Neural cell (in vitro differentiated cells): ENCODE measurements around the gene ZC3H15. TPM values are rescaled to one million over a fixed set of nuclear protein-coding genes. Genes with fewer than 3 reads are reported as not detected.
A peak's percentile ranks its signal among the peaks of the same experiment; 100 is the strongest.

Source experiments
- H2AFZ ChIP-seq: fragments of 200-600, 300-800 bp; sonication (generic), shearing (Covaris generic); 2 replicates; pipeline ENCODE4 v1.6.0; 2014; ENCODE audit warnings: low read depth, mild to moderate bottlenecking, antibody characterized with exemption, low read length, moderate library complexity
- H3F3A ChIP-seq: fragments of 200-600 bp; shearing (Covaris generic); 2 replicates; pipeline ENCODE4 v1.6.1; 2016; ENCODE audit warnings: mild to moderate bottlenecking, moderate library complexity, mixed read lengths, antibody characterized with exemption, low read length; ENCODE audit not compliant: insufficient read depth, poor library complexity, severe bottlenecking
- H3K27ac ChIP-seq: fragments of 200-600, 300-800 bp; sonication (generic), shearing (Covaris generic); 2 replicates; pipeline ENCODE4 v1.5.1; 2014; ENCODE audit warnings: mild to moderate bottlenecking, low read length, moderate library complexity
- H3K27me3 ChIP-seq: fragments of 300-800, 200-600 bp; sonication (generic), shearing (Covaris generic); 2 replicates; pipeline ENCODE4 v1.6.0; 2014; ENCODE audit warnings: mild to moderate bottlenecking, low read depth, low read length, moderate library complexity; ENCODE audit not compliant: insufficient read depth
- H3K36me3 ChIP-seq: fragments of 300-800, 200-600 bp; sonication (generic), shearing (Covaris generic); 2 replicates; pipeline ENCODE4 v1.5.1; 2014; ENCODE audit warnings: mild to moderate bottlenecking, antibody characterized with exemption, low read length, moderate library complexity; ENCODE audit not compliant: insufficient read depth
- H3K4me2 ChIP-seq: fragments of 300-800, 200-600 bp; sonication (generic), shearing (Covaris generic); 2 replicates; pipeline ENCODE4 v1.6.0; 2014; ENCODE audit warnings: mild to moderate bottlenecking, low read length
- H3K4me3 ChIP-seq: fragments of 300-800, 200-600 bp; sonication (generic), shearing (Covaris generic); 2 replicates; pipeline ENCODE4 v1.5.1; 2014; ENCODE audit warnings: mild to moderate bottlenecking, low read length, moderate library complexity
- H3K79me2 ChIP-seq: fragments of 200-600 bp; shearing (Covaris generic); replicated peaks from 2 replicates; pipeline ENCODE4 v1.6.0; 2014; ENCODE audit warnings: mild to moderate bottlenecking, low read length, moderate library complexity; ENCODE audit not compliant: insufficient read depth
- H3K9ac ChIP-seq: fragments of 300-800, 200-600 bp; sonication (generic), shearing (Covaris generic); 2 replicates; pipeline ENCODE4 v1.6.1; 2016; ENCODE audit warnings: mild to moderate bottlenecking, low read length, mixed read lengths
- H3K9me2 ChIP-seq: fragments of 200-600 bp; shearing (Covaris generic); 2 replicates; pipeline ENCODE4 v1.6.1; 2016; ENCODE audit warnings: mild to moderate bottlenecking, low read length, mixed read lengths; ENCODE audit not compliant: insufficient read depth
- H3K9me3 ChIP-seq: fragments of 200-600, 300-800 bp; sonication (generic), shearing (Covaris generic); 2 replicates; pipeline ENCODE4 v1.6.1; 2016; ENCODE audit warnings: mild to moderate bottlenecking, mixed run types, low read length, moderate library complexity, mixed read lengths
- H4K20me1 ChIP-seq: fragments of 200-600 bp; shearing (Covaris generic); 2 replicates; pipeline ENCODE4 v1.6.1; 2016; ENCODE audit warnings: mild to moderate bottlenecking, mixed run types; ENCODE audit not compliant: insufficient read depth
- CTCF ChIP-seq: fragments of 450-650 bp; IDR thresholded peaks from 2 replicates; pipeline ENCODE4 v1.5.1; 2014; ENCODE audit warnings: antibody characterized with exemption, mild to moderate bottlenecking, moderate library complexity; ENCODE audit not compliant: poor library complexity, severe bottlenecking
- EP300 ChIP-seq: fragments of 450-650 bp; conservative IDR thresholded peaks from 2 replicates; pipeline ENCODE4 v1.6.1; 2014; ENCODE audit warnings: antibody characterized with exemption, mild to moderate bottlenecking, moderate library complexity; ENCODE audit not compliant: poor library complexity, severe bottlenecking
- EZH2 ChIP-seq: fragments of 200-600, 300-800 bp; shearing (Covaris generic), sonication (generic); IDR thresholded peaks from 2 replicates; pipeline ENCODE4 v1.6.1; 2014; ENCODE audit warnings: antibody characterized with exemption, low read length, borderline replicate concordance, mild to moderate bottlenecking; ENCODE audit not compliant: insufficient read depth, poor library complexity, severe bottlenecking
- MXI1 ChIP-seq: fragments of 450-650 bp; conservative IDR thresholded peaks from 2 replicates; pipeline ENCODE4 v1.6.1; 2014; ENCODE audit warnings: antibody characterized with exemption, mild to moderate bottlenecking; ENCODE audit not compliant: poor library complexity, severe bottlenecking
- POLR2AphosphoS5 ChIP-seq: IDR thresholded peaks from 2 replicates; pipeline ENCODE4 v1.6.1; 2012
- RAD21 ChIP-seq: fragments of 450-650 bp; conservative IDR thresholded peaks from 2 replicates; pipeline ENCODE4 v1.6.1; 2014; ENCODE audit warnings: antibody characterized with exemption, mild to moderate bottlenecking, moderate library complexity
- REST ChIP-seq: IDR thresholded peaks from 2 replicates; pipeline ENCODE4 v1.6.1; 2012; ENCODE audit warnings: borderline replicate concordance
- SMC3 ChIP-seq: fragments of 450-650 bp; conservative IDR thresholded peaks from 2 replicates; pipeline ENCODE4 v1.6.1; 2014; ENCODE audit warnings: antibody characterized with exemption, mild to moderate bottlenecking, moderate library complexity; ENCODE audit not compliant: poor library complexity
- TAF1 ChIP-seq: IDR thresholded peaks from 2 replicates; pipeline ENCODE4 v1.6.1; 2012; ENCODE audit warnings: low read depth
- polyA plus RNA-seq: library from polyadenylated mRNA; depleted of rRNA; stranded (reverse); fragments of >200 nt; gene quantifications from 2 replicates; pipeline ENCODE4 v1.2.3, GENCODE V29; 2014

The ZC3H15 gene
- polyA plus RNA-seq, 1 donor from 2014 or later, result 149 TPM

- Histone ChIP-seq H3K9me2 (no peaks in the 10 kb centered on the region), H3K27ac (no peak overlapping the region), H4K20me1 (no peaks in the 10 kb centered on the region), H3K4me3 (no peak overlapping the region), H3K36me3 (no peaks in the 10 kb centered on the region), H2AFZ (no peak overlapping the region), H3F3A (no peaks in the 10 kb centered on the region), H3K79me2 (no peaks in the 10 kb centered on the region), H3K27me3 (no peaks in the 10 kb centered on the region), H3K9me3 (no peaks in the 10 kb centered on the region), H3K4me2 (no peak overlapping the region), H3K9ac (no peak overlapping the region)
- TF ChIP-seq EP300, result no peak
- peak; percentile 8 for TF ChIP-seq POLR2AphosphoS5
These were observed 30.4 kb upstream of the ZC3H15 start for GRCh38 chr2:186455613-186456012.

- Histone ChIP-seq H3K27ac (no peak overlapping the region), H3K36me3 (no peaks in the 10 kb centered on the region), H3K9me3 (no peaks in the 10 kb centered on the region), H3K27me3 (no peaks in the 10 kb centered on the region), H3K9ac (no peak overlapping the region), H4K20me1 (no peaks in the 10 kb centered on the region), H3F3A (no peaks in the 10 kb centered on the region), H3K4me3 (no peak overlapping the region), H3K9me2 (no peaks in the 10 kb centered on the region), H2AFZ (no peak overlapping the region), H3K4me2 (no peak overlapping the region), H3K79me2 (no peaks in the 10 kb centered on the region)
- TF ChIP-seq TAF1 (no peak), CTCF (no peak), EZH2 (no peak), POLR2AphosphoS5 (no peak), RAD21 (no peak), SMC3 (no peak), MXI1 (no peak), EP300 (no peak), REST (no peak)
These were observed 29.1 kb upstream of the ZC3H15 start for GRCh38 chr2:186456941-186457340.

GRCh38 chr2:186457908-186458307 lies 28.2 kb upstream of the ZC3H15 start:
- Histone ChIP-seq H3K9me2 (no peaks in the 10 kb centered on the region), H2AFZ (no peak overlapping the region), H3F3A (no peaks in the 10 kb centered on the region), H3K27ac (no peak overlapping the region), H4K20me1 (no peaks in the 10 kb centered on the region), H3K9ac (no peak overlapping the region), H3K4me2 (no peak overlapping the region), H3K4me3 (no peak overlapping the region), H3K36me3 (no peaks in the 10 kb centered on the region), H3K9me3 (no peaks in the 10 kb centered on the region), H3K27me3 (no peaks in the 10 kb centered on the region), H3K79me2 (no peaks in the 10 kb centered on the region)
- TF ChIP-seq REST, result no peak
- no peak for TF ChIP-seq EP300
- no peak for TF ChIP-seq RAD21
- TF ChIP-seq MXI1, result no peak
- TF ChIP-seq SMC3, result no peak
- TF ChIP-seq CTCF, result no peak
- TF ChIP-seq TAF1, result no peak
- TF ChIP-seq POLR2AphosphoS5, result no peak
- no peak for TF ChIP-seq EZH2
